Fibroblast of villous mesenchyme (primary cell): Measurements from ENCODE around the gene HOMER1. TPM values are rescaled to one million over a fixed set of nuclear protein-coding genes. Genes with fewer than 3 reads are reported as not detected.
A peak's percentile ranks its signal among the peaks of the same experiment; 100 is the strongest.

Experiments
- DNase-seq: peaks from one replicate; pipeline ENCODE4 v3.0.0-alpha.2; 2010; ENCODE audit warnings: low read depth
- H3K4me3 ChIP-seq: 2 replicates; pipeline ENCODE4 v1.5.1; 2011; ENCODE audit warnings: low read depth, mild to moderate bottlenecking, low read length
- total RNA-seq: library from RNA; depleted of rRNA; stranded (reverse); fragments of >200 nt; gene quantifications from 2 replicates; pipeline ENCODE4 v1.2.3, GENCODE V29; 2012
- TF ChIP-seq, protein P1 (sequence below): IDR thresholded peaks from 2 replicates; pipeline ENCODE4 v1.5.1; 2012; ENCODE audit warnings: low read depth, mild to moderate bottlenecking, low read length; ENCODE audit not compliant: insufficient read depth

The HOMER1 gene
- total RNA-seq, 1 donor, result 15.5 TPM

DNA sequence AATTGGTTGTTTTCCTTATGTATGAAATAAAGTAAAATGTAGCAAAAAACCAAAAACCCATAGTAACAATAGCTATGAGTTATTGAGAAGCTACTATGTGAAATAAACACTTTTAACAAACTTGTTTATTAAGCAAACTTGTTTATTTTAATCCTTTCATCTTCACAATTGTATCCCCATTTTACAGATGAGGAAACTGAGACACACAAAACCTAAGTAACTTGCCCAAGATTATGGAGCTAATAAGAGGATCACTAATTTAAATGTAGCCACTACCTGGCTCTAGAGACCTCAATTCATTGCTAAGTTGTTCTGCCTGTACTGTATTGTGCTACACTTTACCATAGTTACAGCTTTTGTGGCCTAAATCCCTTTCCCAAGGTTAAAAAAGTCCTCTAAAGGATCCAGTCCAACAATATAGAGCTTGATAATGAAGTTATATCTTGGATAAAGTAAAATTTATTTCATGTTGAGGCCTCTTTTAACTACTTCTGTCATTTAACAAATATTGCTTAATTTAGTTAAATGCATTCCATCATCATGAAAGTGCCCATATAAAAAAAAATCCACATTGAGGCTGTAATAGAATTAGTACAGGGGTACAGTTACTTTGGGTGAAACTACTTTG lies 22.1 kb downstream of the HOMER1 start:
- TF ChIP-seq, protein P1, sequence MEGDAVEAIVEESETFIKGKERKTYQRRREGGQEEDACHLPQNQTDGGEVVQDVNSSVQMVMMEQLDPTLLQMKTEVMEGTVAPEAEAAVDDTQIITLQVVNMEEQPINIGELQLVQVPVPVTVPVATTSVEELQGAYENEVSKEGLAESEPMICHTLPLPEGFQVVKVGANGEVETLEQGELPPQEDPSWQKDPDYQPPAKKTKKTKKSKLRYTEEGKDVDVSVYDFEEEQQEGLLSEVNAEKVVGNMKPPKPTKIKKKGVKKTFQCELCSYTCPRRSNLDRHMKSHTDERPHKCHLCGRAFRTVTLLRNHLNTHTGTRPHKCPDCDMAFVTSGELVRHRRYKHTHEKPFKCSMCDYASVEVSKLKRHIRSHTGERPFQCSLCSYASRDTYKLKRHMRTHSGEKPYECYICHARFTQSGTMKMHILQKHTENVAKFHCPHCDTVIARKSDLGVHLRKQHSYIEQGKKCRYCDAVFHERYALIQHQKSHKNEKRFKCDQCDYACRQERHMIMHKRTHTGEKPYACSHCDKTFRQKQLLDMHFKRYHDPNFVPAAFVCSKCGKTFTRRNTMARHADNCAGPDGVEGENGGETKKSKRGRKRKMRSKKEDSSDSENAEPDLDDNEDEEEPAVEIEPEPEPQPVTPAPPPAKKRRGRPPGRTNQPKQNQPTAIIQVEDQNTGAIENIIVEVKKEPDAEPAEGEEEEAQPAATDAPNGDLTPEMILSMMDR, result no peak
- DNase-seq, result no peak
- no peak overlapping the region for H3K4me3 ChIP-seq

GRCh38 chr5:79490323-79490936 lies 23.5 kb downstream of the HOMER1 start:
- TF ChIP-seq, protein P1, result no peak
- no peak overlapping the region for H3K4me3 ChIP-seq

DNA sequence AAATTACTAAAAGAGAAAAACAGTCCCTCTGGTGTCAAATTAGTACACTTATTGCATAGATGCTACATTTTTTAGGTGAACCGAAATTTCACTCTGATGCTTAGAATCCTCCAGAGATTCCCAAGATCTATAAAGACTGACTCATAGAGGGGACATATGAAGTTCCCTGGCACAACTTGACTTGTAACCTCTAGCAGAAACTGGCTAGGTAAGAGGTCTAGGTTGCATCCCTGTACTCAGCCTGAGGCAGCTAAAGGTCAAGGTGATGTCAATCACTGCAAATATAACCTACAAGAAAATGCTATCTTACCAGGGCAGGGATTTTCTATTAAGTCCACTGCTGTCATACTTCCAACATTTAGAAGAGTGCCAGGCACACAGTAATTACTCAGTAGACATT lies 24.2 kb downstream of the HOMER1 start:
- H3K4me3 ChIP-seq, result no peak overlapping the region
- no peak for DNase-seq
- TF ChIP-seq, protein P1, result no peak

More at GRCh38 chr5:79490323-79490936, 23.5 kb downstream of the HOMER1 start:
- no peak for DNase-seq

- peak; percentile 73 for DNase-seq
- TF ChIP-seq, protein P1, result no peak
- no peak overlapping the region for H3K4me3 ChIP-seq
Observed at GRCh38 chr5:79488775-79489174, 25.2 kb downstream of the HOMER1 start.

DNA sequence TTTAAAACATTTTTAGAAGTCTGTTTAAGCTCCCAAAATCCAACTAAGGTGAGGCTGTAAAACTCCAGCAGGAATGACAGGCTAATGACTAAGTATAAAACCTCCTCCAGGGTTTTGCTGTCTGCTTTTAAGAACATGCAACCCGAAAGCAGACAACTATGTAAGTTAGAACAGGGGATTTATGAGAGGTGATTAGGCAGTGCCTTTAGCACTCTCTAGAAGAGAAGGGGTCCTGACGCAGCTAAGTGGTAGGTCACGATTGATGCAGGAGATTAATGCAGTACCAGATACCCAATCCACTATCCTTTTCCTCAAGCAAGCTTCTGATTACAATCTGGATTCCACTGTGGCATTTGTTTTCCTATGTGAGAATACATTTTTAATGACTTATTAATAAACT lies 25.9 kb downstream of the HOMER1 start:
- peak; percentile 54 for DNase-seq
- H3K4me3 ChIP-seq, result no peak overlapping the region
- TF ChIP-seq, protein P1, result no peak

- no peak overlapping the region for H3K4me3 ChIP-seq
- no peak for DNase-seq
- TF ChIP-seq, protein P1, result no peak
Observed at GRCh38 chr5:79487251-79487650, 26.7 kb downstream of the HOMER1 start.
